GM18951 (cell line): ENCODE data around the gene FBN1.

ENCODE experiments used
- POLR2A ChIP-seq: IDR thresholded peaks from 4 replicates; pipeline ENCODE4 v1.6.1; 2011; ENCODE audit warnings: mild to moderate bottlenecking; ENCODE audit not compliant: insufficient read length, insufficient read depth; ENCODE audit errors: extremely low read depth
- in situ Hi-C: fragments of 300-500 bp; cut with MboI; formaldehyde crosslinking; loops from one replicate; pipeline ENCODE4 v1.12.0; 2022; ENCODE audit warnings: low sequenced_read_pairs, mixed read lengths, inconsistent platforms; ENCODE audit not compliant: unreplicated experiment

FBN1 gene

DNA sequence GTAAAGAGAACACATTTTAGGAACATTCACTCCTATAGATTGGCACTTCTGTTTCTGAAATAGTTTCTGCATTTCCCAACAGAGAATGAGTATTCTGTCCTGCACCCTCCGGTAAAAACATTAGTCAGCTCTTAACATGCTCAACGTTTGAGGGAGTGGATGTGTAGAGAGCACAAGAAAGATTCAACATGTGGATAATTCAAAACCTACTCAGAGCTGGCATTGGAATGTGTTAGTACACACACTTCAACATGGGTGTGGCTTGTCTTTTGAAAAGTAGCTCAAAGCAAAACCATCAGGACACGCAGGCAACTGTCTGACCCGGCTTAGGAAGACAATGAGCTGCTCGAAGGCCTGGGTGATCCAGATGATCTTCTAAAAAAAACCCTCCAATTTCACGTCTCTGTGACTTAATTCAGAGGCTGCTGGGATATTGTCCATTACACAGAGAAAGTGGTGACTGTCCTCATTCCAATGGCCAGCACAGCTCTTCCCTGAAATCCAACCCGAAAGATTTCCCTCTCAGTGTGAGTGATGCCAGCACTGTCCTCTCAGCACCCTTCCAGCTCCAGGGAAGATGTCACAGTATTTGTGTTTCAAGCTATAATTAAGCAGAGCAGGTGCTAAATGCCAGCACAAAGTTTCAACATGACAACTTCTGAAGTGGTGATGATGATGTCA, 18.1 kb downstream of the FBN1 start:
- in situ Hi-C loops, result loop anchor here (25.0 kb wide), 1 partner anchor 265 kb away; no protein-coding TSS in a partner anchor
- no peak for TF ChIP-seq POLR2A

- in situ Hi-C loops, result loop anchor here (25.0 kb wide), 1 partner anchor 263 kb away; no protein-coding TSS in a partner anchor
- TF ChIP-seq POLR2A, result no peak
Measured at GRCh38 chr15:48625126-48625525, 20.4 kb downstream of the FBN1 start.

GRCh38 chr15:48624700-48625099, 20.8 kb downstream of the FBN1 start:
- in situ Hi-C loops, result loop anchor here (25.0 kb wide), 1 partner anchor 262 kb away; no protein-coding TSS in a partner anchor

GRCh38 chr15:48623456-48623855, 22.1 kb downstream of the FBN1 start:
- in situ Hi-C loops, result no loop called here
- TF ChIP-seq POLR2A, result no peak

More at GRCh38 chr15:48624700-48625099, 20.8 kb downstream of the FBN1 start:
- no peak for TF ChIP-seq POLR2A

- in situ Hi-C loops, result no loop called here
Measured at GRCh38 chr15:48622237-48622636, 23.3 kb downstream of the FBN1 start.

DNA sequence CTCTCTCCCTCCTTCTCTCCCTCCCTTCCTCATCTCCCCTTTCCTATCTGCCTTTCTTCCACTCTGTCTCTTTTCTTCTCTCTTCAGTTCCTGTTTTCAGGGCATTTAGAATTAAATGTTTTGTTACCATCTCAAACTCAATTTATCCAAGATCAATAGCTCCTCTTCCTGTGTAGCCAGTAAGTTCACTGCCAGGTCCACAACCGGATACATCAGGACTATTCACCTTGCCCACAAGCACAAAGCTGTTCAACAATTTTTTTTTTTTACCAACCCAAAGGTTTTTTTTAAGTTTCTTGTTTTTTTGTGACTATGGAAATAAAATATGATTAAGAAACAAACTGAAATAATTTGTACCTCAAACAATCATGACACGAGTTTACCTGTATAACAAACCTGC, 26.1 kb downstream of the FBN1 start:
- in situ Hi-C loops, result no loop called here
- TF ChIP-seq POLR2A, result no peak

More at GRCh38 chr15:48622237-48622636, 23.3 kb downstream of the FBN1 start:
- TF ChIP-seq POLR2A, result no peak

- TF ChIP-seq POLR2A, result no peak
- in situ Hi-C loops, result no loop called here
Measured at GRCh38 chr15:48617619-48618018, 27.9 kb downstream of the FBN1 start.

DNA sequence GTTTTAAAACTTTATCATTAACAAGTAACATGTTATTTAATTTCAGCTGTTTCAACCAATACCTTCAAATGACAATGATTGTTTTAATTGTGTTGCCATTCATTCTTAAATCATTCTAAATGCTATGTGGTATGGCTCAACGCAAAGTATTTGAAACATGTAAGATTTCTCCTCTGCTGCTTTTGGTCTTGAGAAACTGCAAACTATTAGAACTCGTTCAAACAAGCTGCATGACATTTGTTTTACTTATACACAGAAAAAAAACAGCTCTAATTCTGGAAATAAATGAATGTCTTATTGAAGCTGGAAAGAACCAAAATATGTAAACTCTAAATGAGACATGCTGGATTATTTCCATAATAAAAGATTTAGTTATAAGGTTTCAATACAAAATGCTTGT, 29.3 kb downstream of the FBN1 start:
- in situ Hi-C loops, result no loop called here

DNA sequence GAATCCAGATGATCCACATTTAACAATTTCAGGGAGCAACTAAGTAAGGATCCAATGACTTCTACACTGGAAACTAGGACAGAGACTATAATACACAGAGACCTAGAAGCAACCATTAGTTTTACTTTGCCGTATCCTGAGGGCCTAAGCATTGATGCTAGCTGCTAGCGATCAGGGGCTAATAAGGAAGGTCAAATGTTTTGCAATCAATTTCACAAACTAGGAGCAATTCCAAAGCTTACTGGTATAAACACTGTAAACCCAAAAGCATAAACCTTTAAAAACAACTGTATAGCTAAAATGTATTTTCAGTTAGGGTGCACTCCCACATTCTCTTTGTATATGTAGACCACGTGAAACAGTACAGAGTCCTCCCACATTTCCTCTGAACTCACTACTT, 31.5 kb downstream of the FBN1 start:
- in situ Hi-C loops, result no loop called here
- TF ChIP-seq POLR2A, result no peak

More for the DNA sequence above, 29.3 kb downstream of the FBN1 start:
- TF ChIP-seq POLR2A, result no peak

DNA sequence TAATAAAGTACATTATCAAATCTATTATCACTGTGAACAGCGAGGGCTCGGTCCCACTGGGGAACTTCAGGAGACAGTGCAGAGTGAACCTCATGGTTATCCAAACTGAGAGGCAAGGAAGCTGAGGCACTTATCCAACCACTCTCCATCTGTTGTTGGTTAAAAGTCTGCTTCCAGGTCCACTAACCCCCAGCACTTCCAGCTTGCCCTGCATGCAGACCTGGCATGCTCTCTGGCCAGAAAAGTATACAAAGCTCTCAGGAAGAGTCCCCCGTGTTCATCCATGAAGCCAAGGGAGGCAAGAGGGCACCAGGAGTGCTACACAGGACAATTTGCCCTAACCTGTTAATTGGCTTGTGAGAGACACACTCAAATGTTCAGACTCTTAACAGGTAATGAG, 36.0 kb downstream of the FBN1 start:
- in situ Hi-C loops, result no loop called here
- no peak for TF ChIP-seq POLR2A

- no peak for TF ChIP-seq POLR2A
- in situ Hi-C loops, result no loop called here
Measured at GRCh38 chr15:48607846-48608245, 37.7 kb downstream of the FBN1 start.

GRCh38 chr15:48604567-48604966, 40.9 kb downstream of the FBN1 start:
- in situ Hi-C loops, result no loop called here
- no peak for TF ChIP-seq POLR2A

- no peak for TF ChIP-seq POLR2A
- in situ Hi-C loops, result no loop called here
Measured at GRCh38 chr15:48603922-48604321, 41.6 kb downstream of the FBN1 start.

DNA sequence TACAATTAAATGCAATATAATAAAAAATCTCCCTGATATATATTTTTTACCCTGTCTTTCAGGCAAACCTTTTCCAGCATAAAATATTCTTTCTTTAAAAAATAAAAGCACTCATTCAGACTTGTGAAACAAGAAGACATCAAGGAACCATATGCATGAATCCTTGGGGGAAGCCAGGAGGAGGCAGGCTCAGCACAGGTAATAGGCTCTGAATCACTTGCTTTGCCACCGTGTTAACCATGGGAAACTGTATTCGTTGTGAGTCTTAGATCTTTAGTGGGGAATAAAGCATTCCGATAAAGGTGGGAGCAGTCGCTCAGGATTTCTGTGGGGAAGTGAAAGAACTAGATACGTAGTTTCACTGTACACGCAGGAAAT, 42.4 kb downstream of the FBN1 start:
- TF ChIP-seq POLR2A, result no peak
- in situ Hi-C loops, result no loop called here
